B cell (primary cell): Measurements from ENCODE around the gene CEP112. TPM values are rescaled to one million over a fixed set of nuclear protein-coding genes. Genes with fewer than 3 reads are reported as not detected.

ENCODE experiments used
- ATAC-seq: fragments of 200-7000 bp; cut with Tn5 transposase; one replicate; pipeline ENCODE4 v1.10.0; 2021; ENCODE audit warnings: low read depth, mild to moderate bottlenecking, moderate number of reproducible peaks, moderate library complexity
- CTCF ChIA-PET: fragments of 350-600 bp; sonication (Branson Sonifier 250); formaldehyde crosslinking; loops from one replicate; lab custom pipeline; 2021; ENCODE audit warnings: antibody characterized with exemption, inconsistent platforms; lab: Charles Lee
- POLR2A ChIA-PET: fragments of 350-600 bp; sonication (Branson Sonifier 250); formaldehyde crosslinking; loops from one replicate; lab custom pipeline; 2021; ENCODE audit warnings: antibody characterized with exemption; lab: Charles Lee
- DNase-seq: peaks from one replicate; pipeline ENCODE4 v3.0.0; 2013
- H2AFZ ChIP-seq: 2 replicates; pipeline ENCODE4 v1.6.1; 2012; ENCODE audit warnings: mild to moderate bottlenecking, low read depth, low read length; ENCODE audit not compliant: insufficient read depth, poor library complexity, severe bottlenecking
- H3K27ac ChIP-seq, 2 donors: 1 replicate in 1 of 2; 2 replicates in 1 of 2; pipeline ENCODE4 v1.5.1; 2012 to 2013; ENCODE audit warnings: low read length in 2 of 2, mild to moderate bottlenecking in 2 of 2, moderate library complexity in 1 of 2
- H3K27me3 ChIP-seq, 4 experiments: fragments of 200-600 bp in 1 of 4; sonication (generic) in 1 of 4; replicated peaks in 1 of 4; 1 replicate in 2 of 4; 2 replicates in 2 of 4; pipeline versions ENCODE4 v1.6.1 to v1.7.0; 2013 to 2016; ENCODE audit warnings: low read length in 3 of 4, mild to moderate bottlenecking in 2 of 4, mixed read lengths in 1 of 4, moderate library complexity in 1 of 4; ENCODE audit not compliant: insufficient read depth in 4 of 4, control insufficient read depth in 3 of 4; ENCODE audit errors: control extremely low read depth in 1 of 4
- H3K36me3 ChIP-seq, 2 experiments: replicated peaks in 1 of 2; 1 replicate in 1 of 2; 2 replicates in 1 of 2; pipeline versions ENCODE4 v1.6.1 to v1.7.1; 2013; ENCODE audit warnings: low read length in 1 of 2; ENCODE audit not compliant: insufficient read depth in 2 of 2, control insufficient read depth in 1 of 2; ENCODE audit errors: control extremely low read depth in 1 of 2, extremely low read depth in 1 of 2
- H3K4me1 ChIP-seq, 2 donors: fragments of 200-600 bp in 1 of 2; sonication (generic) in 1 of 2; 1 replicate in 1 of 2; 2 replicates in 1 of 2; pipeline versions ENCODE4 v1.5.1 to v1.6.1; 2013 to 2017; ENCODE audit warnings: low read length in 2 of 2; ENCODE audit not compliant: control insufficient read depth in 2 of 2, insufficient read depth in 2 of 2
- H3K4me2 ChIP-seq: replicated peaks from 2 replicates; pipeline ENCODE3; 2012; ENCODE audit warnings: mild to moderate bottlenecking, low read depth, low read length; ENCODE audit not compliant: poor library complexity, severe bottlenecking
- H3K4me3 ChIP-seq, 5 experiments: fragments of 200-600 bp in 1 of 5; sonication (generic) in 1 of 5; 1 replicate in 3 of 5; 2 replicates in 2 of 5; pipeline versions ENCODE4 v1.5.1 to v1.7.0; 2011 to 2016; ENCODE audit warnings: low read length in 4 of 5, mild to moderate bottlenecking in 4 of 5, low read depth in 2 of 5, control low read depth in 1 of 5, moderate library complexity in 1 of 5; ENCODE audit not compliant: insufficient read depth in 1 of 5; ENCODE audit errors: control extremely low read depth in 1 of 5, extremely low read depth in 1 of 5
- H3K79me2 ChIP-seq: fragments of 200-600 bp; sonication (generic); one replicate; pipeline ENCODE4 v1.6.0; 2016; ENCODE audit warnings: low read length; ENCODE audit not compliant: control insufficient read depth, insufficient read depth
- H3K9ac ChIP-seq: fragments of 200-600 bp; sonication (generic); 2 replicates; pipeline ENCODE4 v1.6.1; 2017; ENCODE audit warnings: mild to moderate bottlenecking, low read length, moderate library complexity
- H3K9me3 ChIP-seq, 3 donors: one replicate each; pipeline versions ENCODE4 v1.6.1 to v1.7.1; 2013; ENCODE audit warnings: low read length in 2 of 3; ENCODE audit not compliant: control insufficient read depth in 2 of 3, insufficient read depth in 1 of 3; ENCODE audit errors: control extremely low read depth in 1 of 3
- H4K20me1 ChIP-seq: 2 replicates; pipeline ENCODE4 v1.6.0; 2012; ENCODE audit warnings: mild to moderate bottlenecking, low read length; ENCODE audit not compliant: insufficient read depth, control insufficient read depth, poor library complexity, severe bottlenecking
- H3K27ac Mint-ChIP-seq: one replicate; pipeline ENCODE4 v1.8.0; 2021; ENCODE audit warnings: mixed read lengths
- H3K27me3 Mint-ChIP-seq: one replicate; pipeline ENCODE4 v1.8.0; 2021; ENCODE audit warnings: mixed read lengths
- H3K4me1 Mint-ChIP-seq: one replicate; pipeline ENCODE4 v1.8.0; 2021; ENCODE audit warnings: mixed read lengths
- H3K4me3 Mint-ChIP-seq: one replicate; pipeline ENCODE4 v1.8.0; 2021; ENCODE audit warnings: mixed read lengths
- H3K9me3 Mint-ChIP-seq: one replicate; pipeline ENCODE4 v1.8.0; 2022; ENCODE audit warnings: mixed read lengths; ENCODE audit not compliant: insufficient read depth
- EZH2 ChIP-seq: IDR thresholded peaks from 2 replicates; pipeline ENCODE4 v1.6.1; 2012; ENCODE audit warnings: borderline replicate concordance, low read depth, mild to moderate bottlenecking, moderate library complexity, low read length; ENCODE audit not compliant: insufficient read depth, poor library complexity, severe bottlenecking
- WGBS: methylation state at CpG from one replicate; pipeline ENCODE4 v1.1.5; 2013; ENCODE audit warnings: missing lambda C conversion rate; ENCODE audit not compliant: insufficient coverage; 5-methylcytosine and 5-hydroxymethylcytosine counted together
- intact Hi-C: fragments of 100-400 bp; cut with micrococcal nuclease; formaldehyde crosslinking; loops from one replicate; pipeline ENCODE4 v1.10.0; 2022
- polyA plus RNA-seq: library from polyadenylated mRNA; depleted of rRNA; stranded (reverse); fragments of >200 nt; gene quantifications from 2 replicates; pipeline ENCODE4 v1.2.3, GENCODE V29; 2012
- total RNA-seq, 2 donors: library from RNA; stranded (reverse); fragments of 120-200 nt in 1 of 2; gene quantifications; 1 replicate in 1 of 2; 2 replicates in 1 of 2; pipeline versions ENCODE4 v1.2.3 to v1.2.4, GENCODE V29; 2013 to 2022
- TF ChIP-seq, protein P1 (sequence below): fragments of 200-600 bp; IDR thresholded peaks from one replicate; pipeline ENCODE4 v1.8.0; 2022; ENCODE audit warnings: antibody characterized with exemption, mild to moderate bottlenecking

The CEP112 gene
- total and polyA plus RNA-seq, 2 donors (not counting 1 experiment from before 2014, with no cell fraction given): 0.57 to 4.6 TPM

DNA sequence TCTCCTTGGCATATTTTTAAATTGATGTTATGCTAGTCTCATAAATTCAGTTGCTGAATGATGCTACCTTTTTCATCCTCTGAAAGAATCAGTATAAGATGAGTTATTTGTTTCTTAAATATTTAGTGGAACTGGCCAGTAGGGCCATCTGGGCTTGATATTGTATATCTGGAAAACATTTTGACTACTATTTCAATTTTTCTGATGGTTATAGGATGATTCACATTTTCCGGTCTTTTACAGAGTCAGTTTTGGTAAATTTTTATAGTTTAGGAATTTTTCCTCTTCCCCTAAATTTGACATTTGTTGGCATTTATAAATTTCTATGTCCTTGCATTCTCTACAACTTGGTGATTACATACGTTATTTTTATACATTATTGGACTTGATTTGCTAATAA, 334.2 kb downstream of the CEP112 start:
- intact Hi-C loops: no loop called here
- no peaks in the 10 kb centered on the region for H3K27me3 ChIP-seq
- ChIA-PET CTCF (no interaction called here), POLR2A (no interaction called here)
- H3K27ac ChIP-seq: no peak overlapping the region
- no peaks in the 10 kb centered on the region for H3K36me3 ChIP-seq
- DNase-seq (no peak), ATAC-seq (no peak)
- no peak overlapping the region for H2AFZ ChIP-seq
- Mint-ChIP-seq H3K27me3 (peaks cover 17% of the 10 kb centered on the region), H3K4me1 (no peaks in the 10 kb centered on the region), H3K4me3 (no peak overlapping the region), H3K27ac (no peak overlapping the region), H3K9me3 (no peaks in the 10 kb centered on the region)
- no peaks in the 10 kb centered on the region for H4K20me1 ChIP-seq
- no peaks in the 10 kb centered on the region for H3K4me1 ChIP-seq
- no peak overlapping the region for H3K4me2 ChIP-seq
- no peaks in the 10 kb centered on the region for H3K79me2 ChIP-seq
- no peak overlapping the region for H3K4me3 ChIP-seq
- WGBS: no CpG with 5 or more reads among the region's 2 CpGs
- H3K9ac ChIP-seq: no peak overlapping the region
- TF ChIP-seq EZH2: no peak
- TF ChIP-seq, protein P1, sequence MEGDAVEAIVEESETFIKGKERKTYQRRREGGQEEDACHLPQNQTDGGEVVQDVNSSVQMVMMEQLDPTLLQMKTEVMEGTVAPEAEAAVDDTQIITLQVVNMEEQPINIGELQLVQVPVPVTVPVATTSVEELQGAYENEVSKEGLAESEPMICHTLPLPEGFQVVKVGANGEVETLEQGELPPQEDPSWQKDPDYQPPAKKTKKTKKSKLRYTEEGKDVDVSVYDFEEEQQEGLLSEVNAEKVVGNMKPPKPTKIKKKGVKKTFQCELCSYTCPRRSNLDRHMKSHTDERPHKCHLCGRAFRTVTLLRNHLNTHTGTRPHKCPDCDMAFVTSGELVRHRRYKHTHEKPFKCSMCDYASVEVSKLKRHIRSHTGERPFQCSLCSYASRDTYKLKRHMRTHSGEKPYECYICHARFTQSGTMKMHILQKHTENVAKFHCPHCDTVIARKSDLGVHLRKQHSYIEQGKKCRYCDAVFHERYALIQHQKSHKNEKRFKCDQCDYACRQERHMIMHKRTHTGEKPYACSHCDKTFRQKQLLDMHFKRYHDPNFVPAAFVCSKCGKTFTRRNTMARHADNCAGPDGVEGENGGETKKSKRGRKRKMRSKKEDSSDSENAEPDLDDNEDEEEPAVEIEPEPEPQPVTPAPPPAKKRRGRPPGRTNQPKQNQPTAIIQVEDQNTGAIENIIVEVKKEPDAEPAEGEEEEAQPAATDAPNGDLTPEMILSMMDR: no peak
- no peaks in the 10 kb centered on the region for H3K9me3 ChIP-seq

DNA sequence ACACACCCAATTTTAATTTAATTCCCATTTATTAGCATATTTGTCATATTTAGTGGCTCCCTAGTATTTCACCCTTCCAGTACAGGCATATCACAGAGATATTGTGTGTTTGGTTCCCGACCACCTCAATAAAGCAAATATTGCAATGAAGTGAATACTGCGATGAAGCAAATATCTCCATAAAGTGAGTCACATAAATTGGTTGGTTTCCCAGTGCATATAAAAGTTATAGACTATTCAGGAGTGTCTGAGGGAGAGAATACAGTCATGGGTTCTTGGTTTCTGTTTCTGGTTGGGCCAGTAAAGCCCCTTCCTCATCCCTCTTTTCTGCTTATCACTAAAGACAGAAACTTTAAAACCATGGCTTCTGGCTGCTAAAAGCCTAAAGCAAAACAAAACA, 335.1 kb downstream of the CEP112 start:
- no peak overlapping the region for H3K9ac ChIP-seq
- H3K27ac Mint-ChIP-seq: no peak overlapping the region
- POLR2A ChIA-PET: no interaction called here
- no peaks in the 10 kb centered on the region for H3K79me2 ChIP-seq
- H3K9me3 Mint-ChIP-seq: no peaks in the 10 kb centered on the region
- H3K4me3 ChIP-seq: no peak overlapping the region
- H3K27me3 Mint-ChIP-seq: peaks cover 14% of the 10 kb centered on the region
- H3K9me3 ChIP-seq: no peaks in the 10 kb centered on the region
- H3K36me3 ChIP-seq: no peaks in the 10 kb centered on the region
- no peaks in the 10 kb centered on the region for H3K4me1 Mint-ChIP-seq
- DNase-seq (no peak), ATAC-seq (no peak)
- no peaks in the 10 kb centered on the region for H3K4me1 ChIP-seq
- H3K4me3 Mint-ChIP-seq: no peak overlapping the region
- H3K4me2 ChIP-seq: no peak overlapping the region
- intact Hi-C loops: no loop called here
- no CpG with 5 or more reads among the region's 2 CpGs for WGBS
- TF ChIP-seq, protein P1: no peak
- no peak for TF ChIP-seq EZH2
- H3K27ac ChIP-seq: no peak overlapping the region
- H4K20me1 ChIP-seq: no peaks in the 10 kb centered on the region
- H2AFZ ChIP-seq: no peak overlapping the region
- no peaks in the 10 kb centered on the region for H3K27me3 ChIP-seq
- CTCF ChIA-PET: no interaction called here
